ENCODE data around the gene SEMA5A. TPM values are rescaled to one million over a fixed set of nuclear protein-coding genes. Genes with fewer than 3 reads are reported as not detected.

SEMA5A gene
- total RNA-seq, 1 experiment from 2014 or later: 9.3 TPM

DNA sequence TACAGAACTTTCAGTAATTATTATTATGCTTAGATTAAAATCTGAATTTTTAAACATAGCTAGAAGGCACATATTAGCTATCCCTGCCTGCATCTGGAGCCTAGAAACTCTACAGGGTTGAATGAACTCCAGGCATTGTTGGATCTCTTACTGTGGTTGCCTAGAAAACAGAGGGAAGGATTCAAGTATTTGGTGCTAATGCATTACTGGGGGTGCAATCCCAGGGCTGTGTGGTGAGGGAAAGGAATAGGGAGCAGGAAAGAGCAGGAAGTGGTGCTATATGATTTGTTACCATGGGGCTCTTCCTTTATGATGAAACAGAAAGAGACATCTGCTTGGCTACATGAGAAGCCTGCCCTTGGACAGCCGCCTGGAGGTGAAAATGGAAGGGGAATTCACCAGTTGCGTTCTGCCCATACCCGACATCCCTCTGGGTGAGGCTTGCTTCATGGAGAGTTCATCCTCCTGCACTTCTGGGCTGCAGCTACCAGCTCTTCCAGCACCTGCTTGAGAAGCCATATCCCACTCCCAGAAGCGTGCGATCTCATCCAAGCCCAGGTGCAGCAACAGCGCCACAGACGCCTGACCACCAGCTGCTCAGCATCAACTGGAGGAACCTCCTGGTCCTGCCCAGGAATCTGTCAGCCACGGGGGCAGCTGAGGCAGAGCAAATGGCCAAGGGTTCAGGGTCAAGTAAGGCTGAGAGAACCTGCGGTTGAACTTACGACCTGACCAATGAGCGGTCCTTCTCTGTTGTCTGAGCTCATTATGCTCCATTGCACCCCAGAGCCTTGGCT is 362.8 kb downstream of the SEMA5A start:
- POLR2A ChIA-PET: no interaction called here
- Mint-ChIP-seq H3K4me1 (no peaks in the 10 kb centered on the region), H3K36me3 (no peaks in the 10 kb centered on the region), H3K9me3 (no peaks in the 10 kb centered on the region), H3K4me3 (no peak overlapping the region), H3K27ac (no peak overlapping the region), H3K27me3 (ENCODE audit: low read depth) (no peaks in the 10 kb centered on the region)
- no peak for DNase-seq (ENCODE audit: low spot score)
- no peak for ATAC-seq
- TF ChIP-seq CBFB (CRISPR knock-in tag; IDR thresholded peaks at IDR 0.05; ENCODE audit: low read depth) (no peak), NR2C2 (CRISPR knock-in tag; IDR thresholded peaks at IDR 0.05) (no peak), MXD4 (CRISPR knock-in tag; IDR thresholded peaks at IDR 0.05; ENCODE audit: borderline replicate concordance) (no peak), ZNF416 (CRISPR knock-in tag; IDR thresholded peaks at IDR 0.05) (no peak), CREM (CRISPR knock-in tag; IDR thresholded peaks at IDR 0.05) (no peak), FOXK1 (CRISPR knock-in tag; IDR thresholded peaks at IDR 0.05) (no peak)
- TF ChIP-seq, protein P1, sequence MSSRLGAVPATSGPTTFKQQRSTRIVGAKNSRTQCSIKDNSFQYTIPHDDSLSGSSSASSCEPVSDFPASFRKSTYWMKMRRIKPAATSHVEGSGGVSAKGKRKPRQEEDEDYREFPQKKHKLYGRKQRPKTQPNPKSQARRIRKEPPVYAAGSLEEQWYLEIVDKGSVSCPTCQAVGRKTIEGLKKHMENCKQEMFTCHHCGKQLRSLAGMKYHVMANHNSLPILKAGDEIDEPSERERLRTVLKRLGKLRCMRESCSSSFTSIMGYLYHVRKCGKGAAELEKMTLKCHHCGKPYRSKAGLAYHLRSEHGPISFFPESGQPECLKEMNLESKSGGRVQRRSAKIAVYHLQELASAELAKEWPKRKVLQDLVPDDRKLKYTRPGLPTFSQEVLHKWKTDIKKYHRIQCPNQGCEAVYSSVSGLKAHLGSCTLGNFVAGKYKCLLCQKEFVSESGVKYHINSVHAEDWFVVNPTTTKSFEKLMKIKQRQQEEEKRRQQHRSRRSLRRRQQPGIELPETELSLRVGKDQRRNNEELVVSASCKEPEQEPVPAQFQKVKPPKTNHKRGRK (CRISPR knock-in tag; IDR thresholded peaks at IDR 0.05; ENCODE audit: borderline replicate concordance): no peak
- TF ChIP-seq, protein P2, sequence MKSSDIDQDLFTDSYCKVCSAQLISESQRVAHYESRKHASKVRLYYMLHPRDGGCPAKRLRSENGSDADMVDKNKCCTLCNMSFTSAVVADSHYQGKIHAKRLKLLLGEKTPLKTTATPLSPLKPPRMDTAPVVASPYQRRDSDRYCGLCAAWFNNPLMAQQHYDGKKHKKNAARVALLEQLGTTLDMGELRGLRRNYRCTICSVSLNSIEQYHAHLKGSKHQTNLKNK (CRISPR knock-in tag; IDR thresholded peaks at IDR 0.05): no peak
- TF ChIP-seq, protein P3, sequence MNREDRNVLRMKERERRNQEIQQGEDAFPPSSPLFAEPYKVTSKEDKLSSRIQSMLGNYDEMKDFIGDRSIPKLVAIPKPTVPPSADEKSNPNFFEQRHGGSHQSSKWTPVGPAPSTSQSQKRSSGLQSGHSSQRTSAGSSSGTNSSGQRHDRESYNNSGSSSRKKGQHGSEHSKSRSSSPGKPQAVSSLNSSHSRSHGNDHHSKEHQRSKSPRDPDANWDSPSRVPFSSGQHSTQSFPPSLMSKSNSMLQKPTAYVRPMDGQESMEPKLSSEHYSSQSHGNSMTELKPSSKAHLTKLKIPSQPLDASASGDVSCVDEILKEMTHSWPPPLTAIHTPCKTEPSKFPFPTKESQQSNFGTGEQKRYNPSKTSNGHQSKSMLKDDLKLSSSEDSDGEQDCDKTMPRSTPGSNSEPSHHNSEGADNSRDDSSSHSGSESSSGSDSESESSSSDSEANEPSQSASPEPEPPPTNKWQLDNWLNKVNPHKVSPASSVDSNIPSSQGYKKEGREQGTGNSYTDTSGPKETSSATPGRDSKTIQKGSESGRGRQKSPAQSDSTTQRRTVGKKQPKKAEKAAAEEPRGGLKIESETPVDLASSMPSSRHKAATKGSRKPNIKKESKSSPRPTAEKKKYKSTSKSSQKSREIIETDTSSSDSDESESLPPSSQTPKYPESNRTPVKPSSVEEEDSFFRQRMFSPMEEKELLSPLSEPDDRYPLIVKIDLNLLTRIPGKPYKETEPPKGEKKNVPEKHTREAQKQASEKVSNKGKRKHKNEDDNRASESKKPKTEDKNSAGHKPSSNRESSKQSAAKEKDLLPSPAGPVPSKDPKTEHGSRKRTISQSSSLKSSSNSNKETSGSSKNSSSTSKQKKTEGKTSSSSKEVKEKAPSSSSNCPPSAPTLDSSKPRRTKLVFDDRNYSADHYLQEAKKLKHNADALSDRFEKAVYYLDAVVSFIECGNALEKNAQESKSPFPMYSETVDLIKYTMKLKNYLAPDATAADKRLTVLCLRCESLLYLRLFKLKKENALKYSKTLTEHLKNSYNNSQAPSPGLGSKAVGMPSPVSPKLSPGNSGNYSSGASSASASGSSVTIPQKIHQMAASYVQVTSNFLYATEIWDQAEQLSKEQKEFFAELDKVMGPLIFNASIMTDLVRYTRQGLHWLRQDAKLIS (CRISPR knock-in tag; IDR thresholded peaks at IDR 0.05; ENCODE audit: borderline replicate concordance): no peak
- TF ChIP-seq, protein P4, sequence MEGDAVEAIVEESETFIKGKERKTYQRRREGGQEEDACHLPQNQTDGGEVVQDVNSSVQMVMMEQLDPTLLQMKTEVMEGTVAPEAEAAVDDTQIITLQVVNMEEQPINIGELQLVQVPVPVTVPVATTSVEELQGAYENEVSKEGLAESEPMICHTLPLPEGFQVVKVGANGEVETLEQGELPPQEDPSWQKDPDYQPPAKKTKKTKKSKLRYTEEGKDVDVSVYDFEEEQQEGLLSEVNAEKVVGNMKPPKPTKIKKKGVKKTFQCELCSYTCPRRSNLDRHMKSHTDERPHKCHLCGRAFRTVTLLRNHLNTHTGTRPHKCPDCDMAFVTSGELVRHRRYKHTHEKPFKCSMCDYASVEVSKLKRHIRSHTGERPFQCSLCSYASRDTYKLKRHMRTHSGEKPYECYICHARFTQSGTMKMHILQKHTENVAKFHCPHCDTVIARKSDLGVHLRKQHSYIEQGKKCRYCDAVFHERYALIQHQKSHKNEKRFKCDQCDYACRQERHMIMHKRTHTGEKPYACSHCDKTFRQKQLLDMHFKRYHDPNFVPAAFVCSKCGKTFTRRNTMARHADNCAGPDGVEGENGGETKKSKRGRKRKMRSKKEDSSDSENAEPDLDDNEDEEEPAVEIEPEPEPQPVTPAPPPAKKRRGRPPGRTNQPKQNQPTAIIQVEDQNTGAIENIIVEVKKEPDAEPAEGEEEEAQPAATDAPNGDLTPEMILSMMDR (IDR thresholded peaks at IDR 0.05): no peak
- TF ChIP-seq, protein P5, sequence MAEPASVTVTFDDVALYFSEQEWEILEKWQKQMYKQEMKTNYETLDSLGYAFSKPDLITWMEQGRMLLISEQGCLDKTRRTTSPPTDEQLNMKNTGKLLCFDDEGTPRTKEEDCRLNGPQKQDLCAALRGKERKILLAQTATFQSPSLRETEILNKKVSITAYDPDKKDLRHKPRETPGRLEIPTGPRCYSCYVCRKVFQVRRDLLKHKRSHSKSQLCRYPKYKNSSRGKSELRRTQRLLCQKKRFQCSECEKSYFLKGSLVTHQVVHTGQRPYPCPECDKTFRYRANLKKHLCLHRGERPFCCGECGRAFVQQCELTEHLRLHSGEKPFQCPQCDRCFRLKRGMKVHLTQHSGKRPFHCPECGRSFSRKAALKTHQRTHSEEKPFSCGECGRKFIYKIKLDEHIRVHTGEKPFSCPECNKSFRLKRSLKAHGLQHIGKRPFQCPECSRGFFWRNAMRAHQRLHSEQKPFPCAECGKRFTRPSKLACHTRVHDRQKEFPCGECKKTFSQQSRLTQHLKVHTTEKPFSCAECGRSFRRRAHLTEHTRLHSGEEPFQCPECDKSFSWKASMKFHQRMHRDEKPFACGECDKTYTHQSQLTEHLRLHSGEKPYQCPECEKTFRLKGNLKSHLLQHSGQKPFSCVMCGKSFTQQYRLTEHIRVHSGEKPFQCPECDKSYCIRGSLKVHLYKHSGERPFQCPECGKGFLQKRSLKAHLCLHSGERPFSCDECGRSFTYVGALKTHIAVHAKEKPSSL (CRISPR knock-in tag; conservative IDR thresholded peaks at IDR 0.05): no peak
- CTCF ChIA-PET: interaction anchor here (1.0 kb wide), 1 partner anchor 275 kb away, joined by 4 read pairs; no protein-coding TSS in a partner anchor

DNA sequence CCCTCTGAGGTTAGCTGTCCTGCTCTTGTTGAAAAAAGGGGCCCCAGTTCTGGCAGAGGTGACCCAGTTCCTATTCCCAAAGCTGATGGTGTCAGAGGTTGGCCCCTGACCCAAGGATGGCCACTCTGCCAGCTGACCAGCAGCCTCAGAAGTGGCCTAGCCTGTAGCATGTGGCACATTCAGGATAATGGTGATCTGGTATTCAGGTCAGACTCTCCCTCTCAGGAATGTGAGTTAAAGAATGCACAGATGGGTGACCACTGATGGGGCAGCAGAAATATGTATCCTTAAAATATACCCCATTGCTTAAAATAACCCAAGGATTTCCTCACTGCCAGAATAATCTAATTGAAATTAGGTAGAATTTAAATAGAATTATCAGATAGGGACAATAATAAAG is 369.2 kb downstream of the SEMA5A start:
- no peak for TF ChIP-seq SP1 (CRISPR knock-in tag; conservative IDR thresholded peaks at IDR 0.05)
- no peak for TF ChIP-seq NFYB (CRISPR knock-in tag; conservative IDR thresholded peaks at IDR 0.05; ENCODE audit: low read depth)
- TF ChIP-seq, protein P6, sequence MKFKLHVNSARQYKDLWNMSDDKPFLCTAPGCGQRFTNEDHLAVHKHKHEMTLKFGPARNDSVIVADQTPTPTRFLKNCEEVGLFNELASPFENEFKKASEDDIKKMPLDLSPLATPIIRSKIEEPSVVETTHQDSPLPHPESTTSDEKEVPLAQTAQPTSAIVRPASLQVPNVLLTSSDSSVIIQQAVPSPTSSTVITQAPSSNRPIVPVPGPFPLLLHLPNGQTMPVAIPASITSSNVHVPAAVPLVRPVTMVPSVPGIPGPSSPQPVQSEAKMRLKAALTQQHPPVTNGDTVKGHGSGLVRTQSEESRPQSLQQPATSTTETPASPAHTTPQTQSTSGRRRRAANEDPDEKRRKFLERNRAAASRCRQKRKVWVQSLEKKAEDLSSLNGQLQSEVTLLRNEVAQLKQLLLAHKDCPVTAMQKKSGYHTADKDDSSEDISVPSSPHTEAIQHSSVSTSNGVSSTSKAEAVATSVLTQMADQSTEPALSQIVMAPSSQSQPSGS (CRISPR knock-in tag; IDR thresholded peaks at IDR 0.05; ENCODE audit: borderline replicate concordance, low read depth): no peak
- TF ChIP-seq, protein P7, sequence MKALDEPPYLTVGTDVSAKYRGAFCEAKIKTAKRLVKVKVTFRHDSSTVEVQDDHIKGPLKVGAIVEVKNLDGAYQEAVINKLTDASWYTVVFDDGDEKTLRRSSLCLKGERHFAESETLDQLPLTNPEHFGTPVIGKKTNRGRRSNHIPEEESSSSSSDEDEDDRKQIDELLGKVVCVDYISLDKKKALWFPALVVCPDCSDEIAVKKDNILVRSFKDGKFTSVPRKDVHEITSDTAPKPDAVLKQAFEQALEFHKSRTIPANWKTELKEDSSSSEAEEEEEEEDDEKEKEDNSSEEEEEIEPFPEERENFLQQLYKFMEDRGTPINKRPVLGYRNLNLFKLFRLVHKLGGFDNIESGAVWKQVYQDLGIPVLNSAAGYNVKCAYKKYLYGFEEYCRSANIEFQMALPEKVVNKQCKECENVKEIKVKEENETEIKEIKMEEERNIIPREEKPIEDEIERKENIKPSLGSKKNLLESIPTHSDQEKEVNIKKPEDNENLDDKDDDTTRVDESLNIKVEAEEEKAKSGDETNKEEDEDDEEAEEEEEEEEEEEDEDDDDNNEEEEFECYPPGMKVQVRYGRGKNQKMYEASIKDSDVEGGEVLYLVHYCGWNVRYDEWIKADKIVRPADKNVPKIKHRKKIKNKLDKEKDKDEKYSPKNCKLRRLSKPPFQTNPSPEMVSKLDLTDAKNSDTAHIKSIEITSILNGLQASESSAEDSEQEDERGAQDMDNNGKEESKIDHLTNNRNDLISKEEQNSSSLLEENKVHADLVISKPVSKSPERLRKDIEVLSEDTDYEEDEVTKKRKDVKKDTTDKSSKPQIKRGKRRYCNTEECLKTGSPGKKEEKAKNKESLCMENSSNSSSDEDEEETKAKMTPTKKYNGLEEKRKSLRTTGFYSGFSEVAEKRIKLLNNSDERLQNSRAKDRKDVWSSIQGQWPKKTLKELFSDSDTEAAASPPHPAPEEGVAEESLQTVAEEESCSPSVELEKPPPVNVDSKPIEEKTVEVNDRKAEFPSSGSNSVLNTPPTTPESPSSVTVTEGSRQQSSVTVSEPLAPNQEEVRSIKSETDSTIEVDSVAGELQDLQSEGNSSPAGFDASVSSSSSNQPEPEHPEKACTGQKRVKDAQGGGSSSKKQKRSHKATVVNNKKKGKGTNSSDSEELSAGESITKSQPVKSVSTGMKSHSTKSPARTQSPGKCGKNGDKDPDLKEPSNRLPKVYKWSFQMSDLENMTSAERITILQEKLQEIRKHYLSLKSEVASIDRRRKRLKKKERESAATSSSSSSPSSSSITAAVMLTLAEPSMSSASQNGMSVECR (CRISPR knock-in tag; IDR thresholded peaks at IDR 0.05; ENCODE audit: borderline replicate concordance): no peak
- no peak for TF ChIP-seq CREB1 (CRISPR knock-in tag; IDR thresholded peaks at IDR 0.05)
- Mint-ChIP-seq H3K4me1 (no peaks in the 10 kb centered on the region; the same call in 1 of the 2 replicates), H3K9me3 (peaks cover 18% of the 10 kb centered on the region), H3K4me3 (no peak overlapping the region), H3K27me3 (ENCODE audit: low read depth) (no peaks in the 10 kb centered on the region), H3K27ac (no peak overlapping the region), H3K36me3 (0 out of 2 replicates have a peak, but pooled peaks cover 6% of the 10 kb centered on the region)
- ATAC-seq (no peak), DNase-seq (ENCODE audit: low spot score) (no peak)
- CTCF ChIA-PET: no interaction called here
- POLR2A ChIA-PET: no interaction called here

Data from WTC11 (cell line).